Measurements from ENCODE around the gene WDR7. TPM values are rescaled to one million over a fixed set of nuclear protein-coding genes. Genes with fewer than 3 reads are reported as not detected.

The WDR7 gene
- total RNA-seq, 1 experiment from 2014 or later: 11.5 TPM

DNA sequence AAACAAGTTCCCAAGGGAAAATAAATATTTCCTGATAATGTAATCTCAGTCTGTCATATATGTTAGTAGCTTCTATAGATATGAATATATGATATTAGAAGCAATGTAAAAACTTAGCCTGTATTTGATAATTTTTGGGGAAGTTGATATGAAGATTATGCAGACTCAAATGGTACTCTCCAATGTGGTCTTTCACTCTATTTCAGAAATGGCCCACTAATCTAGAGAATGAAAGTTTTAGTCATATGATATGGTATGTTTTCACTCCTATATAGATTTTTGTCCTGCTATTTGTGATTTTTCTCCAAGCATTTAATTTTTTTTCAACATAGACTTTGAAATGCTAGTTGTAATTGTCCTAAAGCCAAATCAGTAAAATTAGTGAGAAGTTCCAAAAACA, 259.1 kb downstream of the WDR7 start (continued):
- TF ChIP-seq, protein P1, sequence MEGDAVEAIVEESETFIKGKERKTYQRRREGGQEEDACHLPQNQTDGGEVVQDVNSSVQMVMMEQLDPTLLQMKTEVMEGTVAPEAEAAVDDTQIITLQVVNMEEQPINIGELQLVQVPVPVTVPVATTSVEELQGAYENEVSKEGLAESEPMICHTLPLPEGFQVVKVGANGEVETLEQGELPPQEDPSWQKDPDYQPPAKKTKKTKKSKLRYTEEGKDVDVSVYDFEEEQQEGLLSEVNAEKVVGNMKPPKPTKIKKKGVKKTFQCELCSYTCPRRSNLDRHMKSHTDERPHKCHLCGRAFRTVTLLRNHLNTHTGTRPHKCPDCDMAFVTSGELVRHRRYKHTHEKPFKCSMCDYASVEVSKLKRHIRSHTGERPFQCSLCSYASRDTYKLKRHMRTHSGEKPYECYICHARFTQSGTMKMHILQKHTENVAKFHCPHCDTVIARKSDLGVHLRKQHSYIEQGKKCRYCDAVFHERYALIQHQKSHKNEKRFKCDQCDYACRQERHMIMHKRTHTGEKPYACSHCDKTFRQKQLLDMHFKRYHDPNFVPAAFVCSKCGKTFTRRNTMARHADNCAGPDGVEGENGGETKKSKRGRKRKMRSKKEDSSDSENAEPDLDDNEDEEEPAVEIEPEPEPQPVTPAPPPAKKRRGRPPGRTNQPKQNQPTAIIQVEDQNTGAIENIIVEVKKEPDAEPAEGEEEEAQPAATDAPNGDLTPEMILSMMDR (IDR thresholded peaks at IDR 0.05 in 2 of 3, conservative IDR thresholded peaks at IDR 0.05 in 1 of 3; ENCODE audit: borderline replicate concordance in 1 of 3, insufficient read depth in 1 of 3, low read depth in 2 of 3, low read length in 2 of 3): no peak
- TF ChIP-seq TCF7L2 (IDR thresholded peaks at IDR 0.05; ENCODE audit: borderline replicate concordance, extremely low read depth, insufficient read depth, insufficient read length) (no peak), POLR2A (IDR thresholded peaks at IDR 0.05; ENCODE audit: borderline replicate concordance, extremely low read depth, insufficient read depth, insufficient read length) (no peak), SRF (IDR thresholded peaks at IDR 0.05; ENCODE audit: low read depth) (no peak), FOSL1 (IDR thresholded peaks at IDR 0.05; ENCODE audit: low read depth) (no peak)
- TF ChIP-seq, protein P2, sequence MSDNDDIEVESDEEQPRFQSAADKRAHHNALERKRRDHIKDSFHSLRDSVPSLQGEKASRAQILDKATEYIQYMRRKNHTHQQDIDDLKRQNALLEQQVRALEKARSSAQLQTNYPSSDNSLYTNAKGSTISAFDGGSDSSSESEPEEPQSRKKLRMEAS (IDR thresholded peaks at IDR 0.05): no peak

DNA sequence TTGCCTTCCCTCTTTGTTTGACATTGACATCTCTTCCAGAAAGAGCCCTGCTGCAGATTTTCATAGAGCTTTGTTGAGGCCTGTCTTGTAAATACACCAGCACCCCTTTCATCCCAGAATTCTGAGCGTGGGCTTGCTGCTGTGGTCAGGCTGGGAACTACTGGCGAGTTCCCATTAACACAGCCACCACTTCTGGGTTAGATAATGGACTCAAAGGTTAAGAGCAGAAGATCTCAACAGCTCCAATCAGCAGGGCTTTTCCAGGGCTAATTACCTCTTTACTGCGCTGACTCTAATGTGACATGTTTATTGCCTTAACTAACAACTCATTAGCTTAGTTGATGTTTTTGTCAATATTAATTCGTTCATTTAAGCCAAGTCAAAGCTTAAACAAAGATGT, 259.8 kb downstream of the WDR7 start:
- H2AFZ ChIP-seq (ENCODE audit: low read depth, low read length, poor library complexity, severe bottlenecking): no peak overlapping the region
- DNase-seq (ENCODE audit: low read depth, low spot score) (no peak), ATAC-seq (no peak)
- intact Hi-C loops (cut with micrococcal nuclease): no loop called here
- H3K27ac ChIP-seq (ENCODE audit: low read depth, low read length): no peak overlapping the region
- H3K79me2 ChIP-seq (ENCODE audit: insufficient read depth, low read length): no peaks in the 10 kb centered on the region
- ChIA-PET CTCF (no interaction called here), RAD21 (ENCODE audit: low non-redundant PET in 1 of 2, low total read pairs in 2 of 2, uncharacterized antibody in 2 of 2, unreplicated experiment in 2 of 2) (no interaction called here), POLR2A (no interaction called here)
- no peaks in the 10 kb centered on the region for H3K4me1 ChIP-seq (ENCODE audit: control insufficient read depth in 1 of 2, insufficient read depth in 2 of 2, low read length in 2 of 2)
- no peaks in the 10 kb centered on the region for H3K27me3 ChIP-seq (ENCODE audit: insufficient read depth, low read length)
- no peaks in the 10 kb centered on the region for H3K9me3 ChIP-seq (ENCODE audit: control insufficient read depth in 1 of 2, insufficient read depth in 1 of 2, low read depth in 1 of 2, low read length in 2 of 2)
- H3K9me2 ChIP-seq (ENCODE audit: insufficient read depth): no peaks in the 10 kb centered on the region
- BruUV-seq (replicated peaks): no TSS peak
- H3K36me3 ChIP-seq (ENCODE audit: control insufficient read depth in 1 of 2, insufficient read depth in 2 of 2, low read length in 2 of 2): no peaks in the 10 kb centered on the region
- H3K4me3 ChIP-seq (replicated peaks in 1 of 2; ENCODE audit: low read depth in 1 of 2, low read length in 2 of 2): no peak overlapping the region
- no peak overlapping the region for H3K4me2 ChIP-seq (ENCODE audit: low read length)
- TF ChIP-seq, protein P2 (IDR thresholded peaks at IDR 0.05): no peak
- TF ChIP-seq FOSL1 (IDR thresholded peaks at IDR 0.05; ENCODE audit: low read depth): no peak
- TF ChIP-seq, protein P3, sequence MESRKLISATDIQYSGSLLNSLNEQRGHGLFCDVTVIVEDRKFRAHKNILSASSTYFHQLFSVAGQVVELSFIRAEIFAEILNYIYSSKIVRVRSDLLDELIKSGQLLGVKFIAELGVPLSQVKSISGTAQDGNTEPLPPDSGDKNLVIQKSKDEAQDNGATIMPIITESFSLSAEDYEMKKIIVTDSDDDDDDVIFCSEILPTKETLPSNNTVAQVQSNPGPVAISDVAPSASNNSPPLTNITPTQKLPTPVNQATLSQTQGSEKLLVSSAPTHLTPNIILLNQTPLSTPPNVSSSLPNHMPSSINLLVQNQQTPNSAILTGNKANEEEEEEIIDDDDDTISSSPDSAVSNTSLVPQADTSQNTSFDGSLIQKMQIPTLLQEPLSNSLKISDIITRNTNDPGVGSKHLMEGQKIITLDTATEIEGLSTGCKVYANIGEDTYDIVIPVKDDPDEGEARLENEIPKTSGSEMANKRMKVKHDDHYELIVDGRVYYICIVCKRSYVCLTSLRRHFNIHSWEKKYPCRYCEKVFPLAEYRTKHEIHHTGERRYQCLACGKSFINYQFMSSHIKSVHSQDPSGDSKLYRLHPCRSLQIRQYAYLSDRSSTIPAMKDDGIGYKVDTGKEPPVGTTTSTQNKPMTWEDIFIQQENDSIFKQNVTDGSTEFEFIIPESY (IDR thresholded peaks at IDR 0.05; ENCODE audit: extremely low read depth, insufficient replicate concordance, low read length): no peak
- H4K20me1 ChIP-seq (ENCODE audit: insufficient read depth): no peaks in the 10 kb centered on the region
- H3K9ac ChIP-seq (ENCODE audit: low read length): no peak overlapping the region
